DND-41 (cell line): ENCODE data around the gene NDUFAF5.
A peak's percentile ranks its signal among the peaks of the same experiment; 100 is the strongest.

Source experiments
- ATAC-seq: fragments of 200-7000 bp; cut with Tn5 transposase; 3 replicates; pipeline ENCODE4 v1.9.1; 2021; ENCODE audit warnings: low read depth; ENCODE audit not compliant: insufficient read depth
- DNase-seq: peaks from one replicate; pipeline ENCODE4 v3.0.0-alpha.2; 2020
- H2AFZ ChIP-seq: 2 replicates; pipeline ENCODE4 v1.6.0; 2012; ENCODE audit warnings: low read depth, low read length
- H3K27ac ChIP-seq: 2 replicates; pipeline ENCODE4 v1.5.1; 2012; ENCODE audit warnings: low read length, inconsistent platforms
- H3K27me3 ChIP-seq: fragments of 200-600 bp; sonication (generic); 2 replicates; pipeline ENCODE4 v1.6.0; 2012; ENCODE audit warnings: low read length, mild to moderate bottlenecking, inconsistent platforms; ENCODE audit not compliant: insufficient read depth, poor library complexity
- H3K36me3 ChIP-seq: 2 replicates; pipeline ENCODE4 v1.5.1; 2012; ENCODE audit warnings: low read length, inconsistent platforms; ENCODE audit not compliant: insufficient read depth
- H3K4me1 ChIP-seq: 2 replicates; pipeline ENCODE4 v1.5.1; 2012; ENCODE audit warnings: mild to moderate bottlenecking, low read length; ENCODE audit not compliant: insufficient read depth
- H3K4me2 ChIP-seq: 2 replicates; pipeline ENCODE4 v1.6.0; 2012; ENCODE audit warnings: mild to moderate bottlenecking, moderate library complexity, low read length, inconsistent platforms; ENCODE audit not compliant: insufficient read depth
- H3K4me3 ChIP-seq, 2 experiments: fragments of 200-600 bp in 1 of 2; shearing (Covaris generic) in 1 of 2; 2 replicates each; pipeline ENCODE4 v1.5.1; 2012 to 2016; ENCODE audit warnings: inconsistent platforms in 2 of 2, low read length in 2 of 2, mild to moderate bottlenecking in 2 of 2, low read depth in 1 of 2, moderate library complexity in 1 of 2
- H3K79me2 ChIP-seq: 2 replicates; pipeline ENCODE4 v1.6.0; 2012; ENCODE audit warnings: low read length, inconsistent platforms; ENCODE audit not compliant: insufficient read depth
- H3K9ac ChIP-seq: 2 replicates; pipeline ENCODE4 v1.6.0; 2012; ENCODE audit warnings: low read depth, mild to moderate bottlenecking, inconsistent platforms, low read length, moderate library complexity
- H3K9me3 ChIP-seq: 2 replicates; pipeline ENCODE4 v1.5.1; 2012; ENCODE audit warnings: low read length, moderate library complexity, mild to moderate bottlenecking, inconsistent platforms; ENCODE audit not compliant: insufficient read depth, severe bottlenecking
- H4K20me1 ChIP-seq: 2 replicates; pipeline ENCODE4 v1.6.0; 2012; ENCODE audit warnings: low read length; ENCODE audit not compliant: insufficient read depth
- CTCF ChIP-seq: IDR thresholded peaks from 2 replicates; pipeline ENCODE4 v1.5.1; 2012; ENCODE audit warnings: borderline replicate concordance, low read length, moderate library complexity, mild to moderate bottlenecking; ENCODE audit not compliant: poor library complexity, severe bottlenecking; ENCODE audit errors: extremely low read depth
- EZH2 ChIP-seq: IDR thresholded peaks from 3 replicates; pipeline ENCODE4 v1.6.1; 2012; ENCODE audit warnings: borderline replicate concordance, low read depth, mild to moderate bottlenecking, moderate library complexity, low read length, inconsistent platforms; ENCODE audit not compliant: severe bottlenecking

Gene NDUFAF5

GRCh38 chr20:13745784-13746183, 39.0 kb upstream of the NDUFAF5 start:
- ATAC-seq (no peak), DNase-seq (no peak)
- Histone ChIP-seq H3K4me3 (no peak overlapping the region), H3K4me1 (no peaks in the 10 kb centered on the region), H3K79me2 (peaks cover 21% of the 10 kb centered on the region), H3K36me3 (peaks cover 74% of the 10 kb centered on the region), H3K27me3 (no peaks in the 10 kb centered on the region), H3K9ac (no peak overlapping the region), H2AFZ (no peak overlapping the region), H3K4me2 (no peak overlapping the region), H4K20me1 (no peaks in the 10 kb centered on the region), H3K27ac (no peak overlapping the region), H3K9me3 (peaks cover 13% of the 10 kb centered on the region)
- TF ChIP-seq CTCF = no peak
- TF ChIP-seq EZH2 = no peak

GRCh38 chr20:13749811-13750210, 35.0 kb upstream of the NDUFAF5 start:
- Histone ChIP-seq H3K27ac (peak overlapping the region; percentile 8; the same call in 1 of the 2 replicates), H3K27me3 (no peaks in the 10 kb centered on the region), H3K4me1 (no peaks in the 10 kb centered on the region), H3K4me2 (no peak overlapping the region), H3K4me3 (no peak overlapping the region), H2AFZ (no peak overlapping the region), H3K36me3 (peaks cover 68% of the 10 kb centered on the region), H4K20me1 (no peaks in the 10 kb centered on the region), H3K79me2 (peaks cover 10% of the 10 kb centered on the region; the same call in 1 of the 2 replicates), H3K9me3 (no peaks in the 10 kb centered on the region), H3K9ac (no peak overlapping the region)
- DNase-seq (no peak), ATAC-seq (no peak)
- no peak for TF ChIP-seq EZH2
- TF ChIP-seq CTCF = no peak

GRCh38 chr20:13753436-13754036, 31.3 kb upstream of the NDUFAF5 start:
- Histone ChIP-seq H3K9ac (no peak overlapping the region), H3K9me3 (no peaks in the 10 kb centered on the region), H3K27ac (peak overlapping the region; percentile 40), H3K27me3 (no peaks in the 10 kb centered on the region), H2AFZ (no peak overlapping the region), H3K36me3 (peaks cover 82% of the 10 kb centered on the region), H3K4me1 (peaks cover 6% of the 10 kb centered on the region), H3K79me2 (peaks cover 31% of the 10 kb centered on the region), H4K20me1 (no peaks in the 10 kb centered on the region), H3K4me3 (no peak overlapping the region), H3K4me2 (no peak overlapping the region)
- ATAC-seq (no peak), DNase-seq (no peak)
- TF ChIP-seq EZH2 (no peak), CTCF (no peak)
